ENCODE results near the gene HES5.

Gene HES5

GRCh38 chr1:2515763-2516080 lies 14.3 kb downstream of the HES5 start:
- no peak overlapping the region for H3K4me3 ChIP-seq (ENCODE audit: low read length)
- TF ChIP-seq CTCF (conservative IDR thresholded peaks at IDR 0.05; ENCODE audit: low read depth, low read length), result no peak
- no peak for DNase-seq (ENCODE audit: low read depth)

GRCh38 chr1:2514863-2515762 lies 14.9 kb downstream of the HES5 start:
- no peak overlapping the region for H3K4me3 ChIP-seq (ENCODE audit: low read length)
- TF ChIP-seq CTCF (conservative IDR thresholded peaks at IDR 0.05; ENCODE audit: low read depth, low read length), result peak; percentile 25
- no peak for DNase-seq (ENCODE audit: low read depth)

GRCh38 chr1:2513939-2514652 lies 16.0 kb downstream of the HES5 start:
- DNase-seq (ENCODE audit: low read depth), result no peak
- H3K4me3 ChIP-seq (ENCODE audit: low read length), result no peak overlapping the region
- no peak for TF ChIP-seq CTCF (conservative IDR thresholded peaks at IDR 0.05; ENCODE audit: low read depth, low read length)

- no peak overlapping the region for H3K4me3 ChIP-seq (ENCODE audit: low read length)
- TF ChIP-seq CTCF (conservative IDR thresholded peaks at IDR 0.05; ENCODE audit: low read depth, low read length), result no peak
- no peak for DNase-seq (ENCODE audit: low read depth)
Measured at GRCh38 chr1:2512862-2513421, 17.1 kb downstream of the HES5 start.

GRCh38 chr1:2510366-2511155 lies 19.5 kb downstream of the HES5 start:
- H3K4me3 ChIP-seq (ENCODE audit: low read length), result no peak overlapping the region
- no peak for TF ChIP-seq CTCF (conservative IDR thresholded peaks at IDR 0.05; ENCODE audit: low read depth, low read length)
- DNase-seq (ENCODE audit: low read depth), result no peak

- TF ChIP-seq CTCF (conservative IDR thresholded peaks at IDR 0.05; ENCODE audit: low read depth, low read length), result no peak
- no peak for DNase-seq (ENCODE audit: low read depth)
- H3K4me3 ChIP-seq (ENCODE audit: low read length), result no peak overlapping the region
Measured at GRCh38 chr1:2509589-2509988, 20.5 kb downstream of the HES5 start.

All from retinal pigment epithelial cell (primary cell).